ENCODE measurements around the gene LILRA6.
"Not testable (repeated sequence)": the region's sequence is repeated elsewhere in the genome, so short reads cannot be mapped to it uniquely, and the experiment has no call there.

LILRA6 gene

GRCh38 chr19:54196536-54196935 is 46.1 kb downstream of the LILRA6 start:
- DNase-seq = no peak
- in situ Hi-C loops (cut with HindIII; ENCODE audit: low pct_ligation_motif_present, low pct_unique_long_range_greater_than_20kb, low sequenced_read_pairs) = no loop called here

- DNase-seq; in situ Hi-C loops (cut with HindIII; ENCODE audit: low pct_ligation_motif_present, low pct_unique_long_range_greater_than_20kb, low sequenced_read_pairs): not testable (repeated sequence)
These were observed 48.1 kb downstream of the LILRA6 start for GRCh38 chr19:54194463-54194862.

- in situ Hi-C loops (cut with HindIII; ENCODE audit: low pct_ligation_motif_present, low pct_unique_long_range_greater_than_20kb, low sequenced_read_pairs) = no loop called here
- no peak for DNase-seq
These were observed 49.6 kb downstream of the LILRA6 start for GRCh38 chr19:54193011-54193410.

- in situ Hi-C loops (cut with HindIII; ENCODE audit: low pct_ligation_motif_present, low pct_unique_long_range_greater_than_20kb, low sequenced_read_pairs) = no loop called here
- DNase-seq = no peak
These were observed 50.7 kb downstream of the LILRA6 start for GRCh38 chr19:54191811-54192453.

GRCh38 chr19:54191011-54191810 is 51.4 kb downstream of the LILRA6 start, which contains the start of gene TSEN34:
TSEN34 (plus strand) TSS chr19:54191308; CDS start chr19:54191365, 57 bp downstream.
- peak; percentile 78 for DNase-seq
- in situ Hi-C loops (cut with HindIII; ENCODE audit: low pct_ligation_motif_present, low pct_unique_long_range_greater_than_20kb, low sequenced_read_pairs) = no loop called here

- peak; percentile 96 for DNase-seq
- in situ Hi-C loops (cut with HindIII; ENCODE audit: low pct_ligation_motif_present, low pct_unique_long_range_greater_than_20kb, low sequenced_read_pairs) = no loop called here
These were observed 52.0 kb downstream of the LILRA6 start for GRCh38 chr19:54190503-54191010.

- DNase-seq = peak; percentile 99
- in situ Hi-C loops (cut with HindIII; ENCODE audit: low pct_ligation_motif_present, low pct_unique_long_range_greater_than_20kb, low sequenced_read_pairs) = no loop called here
These were observed 52.7 kb downstream of the LILRA6 start for GRCh38 chr19:54189735-54190502.

GRCh38 chr19:54189145-54189734 is 53.4 kb downstream of the LILRA6 start, which contains the start of gene MBOAT7:
MBOAT7 (minus strand) TSS chr19:54189580; CDS start chr19:54188508, 1,072 bp downstream.
- DNase-seq = no peak
- in situ Hi-C loops (cut with HindIII; ENCODE audit: low pct_ligation_motif_present, low pct_unique_long_range_greater_than_20kb, low sequenced_read_pairs) = no loop called here

GRCh38 chr19:54188215-54188871 is 54.2 kb downstream of the LILRA6 start:
- no peak for DNase-seq
- in situ Hi-C loops (cut with HindIII; ENCODE audit: low pct_ligation_motif_present, low pct_unique_long_range_greater_than_20kb, low sequenced_read_pairs) = no loop called here

- in situ Hi-C loops (cut with HindIII; ENCODE audit: low pct_ligation_motif_present, low pct_unique_long_range_greater_than_20kb, low sequenced_read_pairs) = no loop called here
These were observed 55.6 kb downstream of the LILRA6 start for GRCh38 chr19:54186934-54187381.

More at GRCh38 chr19:54186934-54187381, 55.6 kb downstream of the LILRA6 start:
- no peak for DNase-seq
